ENCODE results near the gene ZNF821.

The ZNF821 gene

DNA sequence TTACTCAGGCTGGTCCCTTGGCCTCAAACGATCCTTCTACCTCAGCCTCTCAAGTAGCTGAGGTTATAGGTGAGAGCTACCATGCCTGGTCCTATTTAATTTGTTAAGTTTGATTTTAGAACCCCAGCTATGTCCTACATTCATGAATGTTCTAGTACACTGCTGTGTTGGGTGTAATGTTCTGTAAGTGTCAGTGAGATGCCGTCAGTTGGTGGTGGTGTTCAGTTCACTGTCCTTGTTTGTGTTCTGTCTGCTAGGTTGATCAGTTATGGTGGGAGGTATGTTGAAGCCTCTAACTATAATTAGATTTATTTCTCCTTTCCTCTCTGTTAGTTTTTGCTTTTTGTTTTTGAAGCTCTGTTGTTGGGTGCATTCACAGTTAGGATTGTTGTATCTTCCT, 19.6 kb upstream of the ZNF821 start:
- ATAC-seq, result no peak

DNA sequence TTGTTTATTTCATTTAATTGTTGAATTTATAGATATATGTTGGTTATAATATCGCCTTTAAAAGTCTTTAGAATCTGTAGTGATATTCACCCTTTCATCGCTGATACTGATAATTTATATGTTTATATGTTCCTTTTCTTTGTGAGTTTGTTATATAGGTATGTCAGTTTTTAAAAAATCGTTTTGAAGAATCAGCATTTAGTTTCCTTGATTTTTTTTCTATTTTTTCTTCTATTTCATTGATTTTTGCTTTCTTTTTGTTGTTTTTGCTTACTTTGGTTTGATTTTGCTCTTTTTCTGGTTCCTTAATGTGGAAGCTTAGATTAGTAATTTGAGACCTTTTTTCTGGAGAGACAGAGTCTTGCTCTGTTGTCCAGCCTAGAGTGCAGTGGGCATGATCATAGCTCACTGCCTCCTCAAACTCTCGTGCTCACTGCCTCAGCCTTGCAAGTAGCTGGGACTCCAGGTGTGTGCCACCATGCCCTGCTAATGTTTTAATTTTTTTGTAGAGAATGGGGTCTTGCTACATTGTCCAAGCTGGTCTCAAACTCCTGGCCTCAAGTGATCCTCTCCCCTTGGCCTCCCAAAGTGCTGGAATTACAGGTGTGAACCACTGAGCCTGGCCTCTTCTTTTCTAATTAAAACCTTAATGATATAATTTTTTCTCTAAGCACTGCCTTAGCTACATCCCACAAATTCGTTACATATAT, 18.8 kb upstream of the ZNF821 start:
- no peak for TF ChIP-seq TOX (CRISPR knock-in tag; IDR thresholded peaks at IDR 0.05; ENCODE audit: borderline replicate concordance)
- TF ChIP-seq SNAI2 (CRISPR knock-in tag; IDR thresholded peaks at IDR 0.05), result no peak
- no peak for TF ChIP-seq ZNF8 (CRISPR knock-in tag; IDR thresholded peaks at IDR 0.05)
- no peak for TF ChIP-seq PPARA (CRISPR knock-in tag; IDR thresholded peaks at IDR 0.05; ENCODE audit: borderline replicate concordance)
- no peak for TF ChIP-seq BACH2 (CRISPR knock-in tag; IDR thresholded peaks at IDR 0.05; ENCODE audit: borderline replicate concordance)
- TF ChIP-seq, protein P1, sequence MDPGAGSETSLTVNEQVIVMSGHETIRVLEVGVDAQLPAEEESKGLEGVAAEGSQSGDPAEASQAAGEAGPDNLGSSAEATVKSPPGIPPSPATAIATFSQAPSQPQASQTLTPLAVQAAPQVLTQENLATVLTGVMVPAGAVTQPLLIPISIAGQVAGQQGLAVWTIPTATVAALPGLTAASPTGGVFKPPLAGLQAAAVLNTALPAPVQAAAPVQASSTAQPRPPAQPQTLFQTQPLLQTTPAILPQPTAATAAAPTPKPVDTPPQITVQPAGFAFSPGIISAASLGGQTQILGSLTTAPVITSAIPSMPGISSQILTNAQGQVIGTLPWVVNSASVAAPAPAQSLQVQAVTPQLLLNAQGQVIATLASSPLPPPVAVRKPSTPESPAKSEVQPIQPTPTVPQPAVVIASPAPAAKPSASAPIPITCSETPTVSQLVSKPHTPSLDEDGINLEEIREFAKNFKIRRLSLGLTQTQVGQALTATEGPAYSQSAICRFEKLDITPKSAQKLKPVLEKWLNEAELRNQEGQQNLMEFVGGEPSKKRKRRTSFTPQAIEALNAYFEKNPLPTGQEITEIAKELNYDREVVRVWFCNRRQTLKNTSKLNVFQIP (CRISPR knock-in tag; IDR thresholded peaks at IDR 0.05; ENCODE audit: borderline replicate concordance, low read depth), result no peak
- TF ChIP-seq CSDC2 (CRISPR knock-in tag; IDR thresholded peaks at IDR 0.05), result no peak
- TF ChIP-seq, protein P2, sequence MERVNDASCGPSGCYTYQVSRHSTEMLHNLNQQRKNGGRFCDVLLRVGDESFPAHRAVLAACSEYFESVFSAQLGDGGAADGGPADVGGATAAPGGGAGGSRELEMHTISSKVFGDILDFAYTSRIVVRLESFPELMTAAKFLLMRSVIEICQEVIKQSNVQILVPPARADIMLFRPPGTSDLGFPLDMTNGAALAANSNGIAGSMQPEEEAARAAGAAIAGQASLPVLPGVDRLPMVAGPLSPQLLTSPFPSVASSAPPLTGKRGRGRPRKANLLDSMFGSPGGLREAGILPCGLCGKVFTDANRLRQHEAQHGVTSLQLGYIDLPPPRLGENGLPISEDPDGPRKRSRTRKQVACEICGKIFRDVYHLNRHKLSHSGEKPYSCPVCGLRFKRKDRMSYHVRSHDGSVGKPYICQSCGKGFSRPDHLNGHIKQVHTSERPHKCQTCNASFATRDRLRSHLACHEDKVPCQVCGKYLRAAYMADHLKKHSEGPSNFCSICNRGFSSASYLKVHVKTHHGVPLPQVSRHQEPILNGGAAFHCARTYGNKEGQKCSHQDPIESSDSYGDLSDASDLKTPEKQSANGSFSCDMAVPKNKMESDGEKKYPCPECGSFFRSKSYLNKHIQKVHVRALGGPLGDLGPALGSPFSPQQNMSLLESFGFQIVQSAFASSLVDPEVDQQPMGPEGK (CRISPR knock-in tag; IDR thresholded peaks at IDR 0.05; ENCODE audit: borderline replicate concordance), result no peak
- TF ChIP-seq ISL1 (CRISPR knock-in tag; IDR thresholded peaks at IDR 0.05), result no peak
- TF ChIP-seq ZC3H10 (CRISPR knock-in tag; IDR thresholded peaks at IDR 0.05), result no peak
- ATAC-seq, result no peak

More for the DNA sequence above, 19.6 kb upstream of the ZNF821 start:
- TF ChIP-seq, protein P1 (CRISPR knock-in tag; IDR thresholded peaks at IDR 0.05; ENCODE audit: borderline replicate concordance, low read depth), result no peak
- TF ChIP-seq, protein P3, sequence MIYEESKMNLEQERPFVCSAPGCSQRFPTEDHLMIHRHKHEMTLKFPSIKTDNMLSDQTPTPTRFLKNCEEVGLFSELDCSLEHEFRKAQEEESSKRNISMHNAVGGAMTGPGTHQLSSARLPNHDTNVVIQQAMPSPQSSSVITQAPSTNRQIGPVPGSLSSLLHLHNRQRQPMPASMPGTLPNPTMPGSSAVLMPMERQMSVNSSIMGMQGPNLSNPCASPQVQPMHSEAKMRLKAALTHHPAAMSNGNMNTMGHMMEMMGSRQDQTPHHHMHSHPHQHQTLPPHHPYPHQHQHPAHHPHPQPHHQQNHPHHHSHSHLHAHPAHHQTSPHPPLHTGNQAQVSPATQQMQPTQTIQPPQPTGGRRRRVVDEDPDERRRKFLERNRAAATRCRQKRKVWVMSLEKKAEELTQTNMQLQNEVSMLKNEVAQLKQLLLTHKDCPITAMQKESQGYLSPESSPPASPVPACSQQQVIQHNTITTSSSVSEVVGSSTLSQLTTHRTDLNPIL (CRISPR knock-in tag; IDR thresholded peaks at IDR 0.05; ENCODE audit: low read depth), result no peak
- TF ChIP-seq PPARA (CRISPR knock-in tag; IDR thresholded peaks at IDR 0.05; ENCODE audit: borderline replicate concordance) (no peak), ZNF565 (CRISPR knock-in tag; conservative IDR thresholded peaks at IDR 0.05; ENCODE audit: low read depth) (no peak), ZC3H10 (CRISPR knock-in tag; IDR thresholded peaks at IDR 0.05) (no peak), ZNF70 (CRISPR knock-in tag; IDR thresholded peaks at IDR 0.05) (no peak), ARNTL (CRISPR knock-in tag; IDR thresholded peaks at IDR 0.05; ENCODE audit: borderline replicate concordance, low read depth) (no peak), CSDC2 (CRISPR knock-in tag; IDR thresholded peaks at IDR 0.05) (no peak), RARB (CRISPR knock-in tag; IDR thresholded peaks at IDR 0.05) (no peak), OSR1 (CRISPR knock-in tag; IDR thresholded peaks at IDR 0.05) (no peak), ZNF8 (CRISPR knock-in tag; IDR thresholded peaks at IDR 0.05) (no peak), GLIS3 (CRISPR knock-in tag; IDR thresholded peaks at IDR 0.05) (no peak), ZFP3 (CRISPR knock-in tag; IDR thresholded peaks at IDR 0.05) (no peak), ESRRG (CRISPR knock-in tag; IDR thresholded peaks at IDR 0.05) (no peak), ZFP30 (CRISPR knock-in tag; IDR thresholded peaks at IDR 0.05) (no peak), BACH2 (CRISPR knock-in tag; IDR thresholded peaks at IDR 0.05; ENCODE audit: borderline replicate concordance) (no peak)
- TF ChIP-seq, protein P2 (CRISPR knock-in tag; IDR thresholded peaks at IDR 0.05; ENCODE audit: borderline replicate concordance), result no peak
- TF ChIP-seq, protein P4, sequence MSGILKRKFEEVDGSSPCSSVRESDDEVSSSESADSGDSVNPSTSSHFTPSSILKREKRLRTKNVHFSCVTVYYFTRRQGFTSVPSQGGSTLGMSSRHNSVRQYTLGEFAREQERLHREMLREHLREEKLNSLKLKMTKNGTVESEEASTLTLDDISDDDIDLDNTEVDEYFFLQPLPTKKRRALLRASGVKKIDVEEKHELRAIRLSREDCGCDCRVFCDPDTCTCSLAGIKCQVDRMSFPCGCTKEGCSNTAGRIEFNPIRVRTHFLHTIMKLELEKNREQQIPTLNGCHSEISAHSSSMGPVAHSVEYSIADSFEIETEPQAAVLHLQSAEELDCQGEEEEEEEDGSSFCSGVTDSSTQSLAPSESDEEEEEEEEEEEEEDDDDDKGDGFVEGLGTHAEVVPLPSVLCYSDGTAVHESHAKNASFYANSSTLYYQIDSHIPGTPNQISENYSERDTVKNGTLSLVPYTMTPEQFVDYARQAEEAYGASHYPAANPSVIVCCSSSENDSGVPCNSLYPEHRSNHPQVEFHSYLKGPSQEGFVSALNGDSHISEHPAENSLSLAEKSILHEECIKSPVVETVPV (CRISPR knock-in tag; IDR thresholded peaks at IDR 0.05), result no peak
- TF ChIP-seq, protein P5, sequence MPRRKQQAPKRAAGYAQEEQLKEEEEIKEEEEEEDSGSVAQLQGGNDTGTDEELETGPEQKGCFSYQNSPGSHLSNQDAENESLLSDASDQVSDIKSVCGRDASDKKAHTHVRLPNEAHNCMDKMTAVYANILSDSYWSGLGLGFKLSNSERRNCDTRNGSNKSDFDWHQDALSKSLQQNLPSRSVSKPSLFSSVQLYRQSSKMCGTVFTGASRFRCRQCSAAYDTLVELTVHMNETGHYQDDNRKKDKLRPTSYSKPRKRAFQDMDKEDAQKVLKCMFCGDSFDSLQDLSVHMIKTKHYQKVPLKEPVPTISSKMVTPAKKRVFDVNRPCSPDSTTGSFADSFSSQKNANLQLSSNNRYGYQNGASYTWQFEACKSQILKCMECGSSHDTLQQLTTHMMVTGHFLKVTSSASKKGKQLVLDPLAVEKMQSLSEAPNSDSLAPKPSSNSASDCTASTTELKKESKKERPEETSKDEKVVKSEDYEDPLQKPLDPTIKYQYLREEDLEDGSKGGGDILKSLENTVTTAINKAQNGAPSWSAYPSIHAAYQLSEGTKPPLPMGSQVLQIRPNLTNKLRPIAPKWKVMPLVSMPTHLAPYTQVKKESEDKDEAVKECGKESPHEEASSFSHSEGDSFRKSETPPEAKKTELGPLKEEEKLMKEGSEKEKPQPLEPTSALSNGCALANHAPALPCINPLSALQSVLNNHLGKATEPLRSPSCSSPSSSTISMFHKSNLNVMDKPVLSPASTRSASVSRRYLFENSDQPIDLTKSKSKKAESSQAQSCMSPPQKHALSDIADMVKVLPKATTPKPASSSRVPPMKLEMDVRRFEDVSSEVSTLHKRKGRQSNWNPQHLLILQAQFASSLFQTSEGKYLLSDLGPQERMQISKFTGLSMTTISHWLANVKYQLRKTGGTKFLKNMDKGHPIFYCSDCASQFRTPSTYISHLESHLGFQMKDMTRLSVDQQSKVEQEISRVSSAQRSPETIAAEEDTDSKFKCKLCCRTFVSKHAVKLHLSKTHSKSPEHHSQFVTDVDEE (CRISPR knock-in tag; IDR thresholded peaks at IDR 0.05), result no peak

Data from SK-N-SH treated with all-trans-retinoic acid at 6 μM for 48 hours (cell line).